NCI-H146 (cell line): ENCODE data around the gene CIPC.
A peak's percentile ranks its signal among the peaks of the same experiment; 100 is the strongest.

Experiments
- DNase-seq: peaks from one replicate; lab custom pipeline; 2025; lab: John Stamatoyannopoulos, UW

CIPC gene

GRCh38 chr14:77153802-77154201 is 55.7 kb downstream of the CIPC start:
- no peak for DNase-seq

GRCh38 chr14:77154421-77154820 is 56.4 kb downstream of the CIPC start:
- peak; percentile 53 for DNase-seq

GRCh38 chr14:77155083-77155482 is 57.0 kb downstream of the CIPC start:
- DNase-seq: no peak

- peak; percentile 40 for DNase-seq
Measured at GRCh38 chr14:77157740-77158139, 59.7 kb downstream of the CIPC start.

GRCh38 chr14:77158175-77158881 is 60.3 kb downstream of the CIPC start:
- peak; percentile 80 for DNase-seq

- no peak for DNase-seq
Measured at GRCh38 chr14:77158882-77159255, 60.8 kb downstream of the CIPC start.

GRCh38 chr14:77161011-77161410 is 63.0 kb downstream of the CIPC start:
- DNase-seq: no peak
